Gastrocnemius medialis (tissue), 4 donors: ENCODE measurements around the gene RBM17. TPM values are rescaled to one million over a fixed set of nuclear protein-coding genes. Genes with fewer than 3 reads are reported as not detected.
A peak's percentile ranks its signal among the peaks of the same experiment; 100 is the strongest.

Source experiments
- ATAC-seq, 2 donors: fragments of 150-250 bp; one replicate each; pipeline ENCODE4 v1.9.1; 2016
- DNase-seq, 2 donors: peaks; one replicate each; pipeline ENCODE4 v3.0.0-alpha.2; 2019
- H3K27ac ChIP-seq, 4 donors: fragments of 200-600 bp; sonication (generic); 1 replicate in 1 of 4; 2 replicates in 3 of 4; pipeline ENCODE4 v1.5.1; 2016 to 2018; ENCODE audit warnings: mild to moderate bottlenecking in 2 of 4, moderate library complexity in 1 of 4
- H3K27me3 ChIP-seq, 3 donors: fragments of 200-600 bp; sonication (generic) in 2 of 3; 1 replicate in 1 of 3; 2 replicates in 2 of 3; pipeline versions ENCODE4 v1.5.1 to v1.6.0; 2016 to 2019; ENCODE audit warnings: mild to moderate bottlenecking in 1 of 3, moderate library complexity in 1 of 3
- H3K36me3 ChIP-seq, 2 donors: fragments of 200-600 bp; sonication (generic) in 1 of 2; one replicate each; pipeline ENCODE4 v1.5.1; 2017 to 2018
- H3K4me1 ChIP-seq, 2 donors: fragments of 200-600 bp; sonication (generic) in 1 of 2; one replicate each; pipeline ENCODE4 v1.5.1; 2016 to 2017; ENCODE audit warnings: mild to moderate bottlenecking in 2 of 2
- H3K4me3 ChIP-seq, 4 donors: fragments of 200-600 bp; sonication (generic) in 3 of 4; 1 replicate in 1 of 4; 2 replicates in 3 of 4; pipeline ENCODE4 v1.5.1; 2016 to 2019; ENCODE audit warnings: mild to moderate bottlenecking in 2 of 4
- H3K9me3 ChIP-seq, 3 donors: fragments of 200-600 bp; sonication (generic) in 2 of 3; 1 replicate in 1 of 3; 2 replicates in 2 of 3; pipeline ENCODE4 v1.5.1; 2016 to 2019
- POLR2A ChIP-seq, 2 donors: fragments of 450-650 bp; IDR thresholded peaks; one replicate each; pipeline ENCODE4 v1.6.1; 2017; ENCODE audit warnings: antibody characterized with exemption in 2 of 2, mild to moderate bottlenecking in 2 of 2, moderate library complexity in 2 of 2
- in situ Hi-C, 4 donors: fragments of 200-750 bp; cut with MboI; loops; one replicate each; pipeline versions ENCODE4 v1.15.0 to v1.8.0; 2017; ENCODE audit warnings: low sequenced_read_pairs in 4 of 4
- intact Hi-C: fragments of 100-400 bp; cut with DNase I; formaldehyde crosslinking; loops from one replicate; pipeline ENCODE4 v1.15.1; 2023; ENCODE audit warnings: low total_unique reads
- total RNA-seq, 4 donors: library from RNA; depleted of rRNA; stranded (reverse); fragments of >200 nt; gene quantifications; one replicate each; pipeline versions ENCODE4 v1.1.0 to v1.2.3, GENCODE V29; 2016
- TF ChIP-seq, protein P1 (sequence below), 5 experiments: fragments of 450-650 bp in 3 of 5; fragments of 200-600 bp in 2 of 5; sonication (generic) in 2 of 5; IDR thresholded peaks in 4 of 5; conservative IDR thresholded peaks in 1 of 5; 1 replicate in 4 of 5; 2 replicates in 1 of 5; pipeline ENCODE4 v1.5.1; 2016 to 2019; ENCODE audit warnings: antibody characterized with exemption in 5 of 5, mild to moderate bottlenecking in 3 of 5, moderate library complexity in 3 of 5

RBM17 gene
- total RNA-seq, 4 donors from 2014 or later: 53.2 to 67.4 (median 60.1) TPM

DNA sequence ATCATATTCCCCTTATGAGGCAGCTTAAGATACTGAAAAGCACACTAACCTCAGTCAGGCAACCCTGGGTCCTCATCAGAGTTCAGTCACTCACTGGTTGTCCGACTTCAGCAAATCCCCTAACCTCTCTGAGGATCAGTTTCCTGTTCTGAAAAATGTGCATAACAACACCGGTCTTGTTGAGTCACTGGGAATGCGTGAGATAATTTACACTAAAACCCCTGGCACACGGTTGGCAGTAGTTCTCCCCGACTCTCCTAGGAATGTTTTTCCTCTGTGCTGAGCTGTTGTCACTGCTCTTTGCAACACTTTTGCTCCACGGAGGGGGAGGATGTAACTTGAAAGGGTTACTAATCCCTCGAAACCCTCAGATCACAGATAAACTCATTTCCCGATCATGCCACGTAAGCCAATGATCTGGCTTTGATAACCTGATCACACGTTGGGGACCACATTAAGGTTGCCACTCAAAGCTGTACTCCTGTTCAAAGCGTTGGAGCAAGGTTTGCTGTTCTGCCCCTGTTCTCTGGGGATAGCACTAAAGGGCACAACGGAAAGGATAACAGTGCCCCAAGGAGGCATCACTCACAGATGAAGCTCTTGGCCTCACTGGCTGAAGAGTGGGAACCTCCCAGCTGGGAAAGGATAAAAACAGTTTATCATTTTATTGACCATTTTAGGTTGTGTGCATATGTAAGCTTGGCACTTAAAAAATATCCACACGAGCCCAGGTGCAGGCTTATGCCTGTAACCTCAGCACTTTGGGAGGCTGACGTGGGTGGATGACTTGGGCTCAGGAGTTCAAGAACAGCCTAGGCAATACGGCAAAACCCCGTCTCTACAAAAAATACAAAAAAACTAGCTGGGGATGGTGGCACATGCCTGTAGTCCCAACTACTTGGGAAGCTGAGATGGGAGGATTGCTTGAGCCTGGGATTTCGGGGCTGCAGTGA lies 5.0 kb upstream of the RBM17 start:
- peaks cover 5 to 19% (median 7%) of the 10 kb centered on the region in 3 donors for H3K27me3 ChIP-seq
- no peak for DNase-seq
- TF ChIP-seq POLR2A (IDR thresholded peaks at IDR 0.05): no peak
- TF ChIP-seq, protein P1, sequence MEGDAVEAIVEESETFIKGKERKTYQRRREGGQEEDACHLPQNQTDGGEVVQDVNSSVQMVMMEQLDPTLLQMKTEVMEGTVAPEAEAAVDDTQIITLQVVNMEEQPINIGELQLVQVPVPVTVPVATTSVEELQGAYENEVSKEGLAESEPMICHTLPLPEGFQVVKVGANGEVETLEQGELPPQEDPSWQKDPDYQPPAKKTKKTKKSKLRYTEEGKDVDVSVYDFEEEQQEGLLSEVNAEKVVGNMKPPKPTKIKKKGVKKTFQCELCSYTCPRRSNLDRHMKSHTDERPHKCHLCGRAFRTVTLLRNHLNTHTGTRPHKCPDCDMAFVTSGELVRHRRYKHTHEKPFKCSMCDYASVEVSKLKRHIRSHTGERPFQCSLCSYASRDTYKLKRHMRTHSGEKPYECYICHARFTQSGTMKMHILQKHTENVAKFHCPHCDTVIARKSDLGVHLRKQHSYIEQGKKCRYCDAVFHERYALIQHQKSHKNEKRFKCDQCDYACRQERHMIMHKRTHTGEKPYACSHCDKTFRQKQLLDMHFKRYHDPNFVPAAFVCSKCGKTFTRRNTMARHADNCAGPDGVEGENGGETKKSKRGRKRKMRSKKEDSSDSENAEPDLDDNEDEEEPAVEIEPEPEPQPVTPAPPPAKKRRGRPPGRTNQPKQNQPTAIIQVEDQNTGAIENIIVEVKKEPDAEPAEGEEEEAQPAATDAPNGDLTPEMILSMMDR (IDR thresholded peaks at IDR 0.05 in 4 of 5, conservative IDR thresholded peaks at IDR 0.05 in 1 of 5): no peak
- peaks cover 4 to 20% of the 10 kb centered on the region in 2 donors for H3K4me1 ChIP-seq
- H3K27ac ChIP-seq: peak overlapping the region in 3 of 4 donors; percentile 14 to 36 (median 24)
- H3K36me3 ChIP-seq: no peaks in the 10 kb centered on the region
- intact Hi-C loops (no loop called here), in situ Hi-C loops (loop anchor here in 1 of 4 donors (10.0 kb wide), 1 partner anchor 69 kb away; no protein-coding TSS in a partner anchor)
- no peaks in the 10 kb centered on the region for H3K9me3 ChIP-seq
- H3K4me3 ChIP-seq: no peak overlapping the region
- ATAC-seq: no peak

DNA sequence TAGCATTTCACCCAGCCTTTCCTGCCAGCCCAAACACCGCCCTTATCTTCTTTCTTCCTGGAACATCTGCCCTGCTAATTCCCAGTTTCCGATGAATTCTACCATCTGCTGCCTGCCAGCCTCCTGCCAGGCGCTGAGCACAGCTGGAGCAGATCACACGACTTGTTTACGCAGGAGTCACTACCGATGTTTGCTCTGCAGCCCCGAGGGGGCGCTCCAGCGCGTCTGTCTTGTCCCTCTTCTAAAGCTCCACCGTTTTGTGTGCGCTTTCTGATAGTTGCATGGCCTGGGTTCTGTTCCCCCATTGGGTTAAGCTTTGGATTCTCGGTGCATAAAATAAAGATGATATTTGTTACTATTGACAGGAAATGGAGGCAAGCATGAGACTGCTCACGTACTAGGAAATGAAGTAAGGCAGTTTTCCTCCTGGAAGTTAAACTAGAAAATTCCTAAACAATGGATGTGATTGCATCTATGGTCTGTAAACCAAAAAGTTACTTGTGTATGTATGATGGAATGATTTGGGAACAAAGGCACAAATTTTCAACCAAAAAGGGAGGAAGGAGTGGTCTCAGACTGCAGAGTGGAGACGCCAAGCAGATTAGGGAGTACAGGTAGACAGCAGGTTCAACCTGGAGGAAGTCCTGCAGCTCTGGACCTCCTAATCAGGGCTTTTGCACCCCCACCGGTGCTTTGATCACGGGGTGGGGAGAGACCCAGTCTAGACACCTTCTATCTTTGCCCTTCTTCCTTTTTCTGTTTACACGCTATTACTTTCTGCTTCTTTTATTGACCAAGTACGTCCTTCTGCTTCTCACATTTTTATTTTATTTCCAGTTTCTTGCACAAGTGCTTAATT lies 2.2 kb upstream of the RBM17 start:
- ATAC-seq (peak; percentile 60 to 72), DNase-seq (peak; percentile 68 to 86)
- peaks cover 23 to 37% of the 10 kb centered on the region in 2 donors for H3K4me1 ChIP-seq
- in situ Hi-C loops (loop anchor here in 2 of 4 donors (5.0 to 10.0 kb wide), 2 partner anchors 69 to 72 kb away; no protein-coding TSS in a partner anchor), intact Hi-C loops (loop anchor here (5.0 kb wide), 1 partner anchor 194 kb away; the partner anchor contains the start of gene FBH1)
- peak overlapping the region; percentile 44 to 74 (median 56) for H3K27ac ChIP-seq
- H3K27me3 ChIP-seq: peaks cover 5 to 19% (median 7%) of the 10 kb centered on the region in 3 donors
- no peaks in the 10 kb centered on the region for H3K9me3 ChIP-seq
- H3K4me3 ChIP-seq: peak overlapping the region in 2 of 4 donors; percentile 31 to 36
- H3K36me3 ChIP-seq: no peaks in the 10 kb centered on the region
- TF ChIP-seq POLR2A (IDR thresholded peaks at IDR 0.05): no peak
- TF ChIP-seq, protein P1 (IDR thresholded peaks at IDR 0.05 in 4 of 5, conservative IDR thresholded peaks at IDR 0.05 in 1 of 5): peak; percentile 65 to 82 (median 68)

DNA sequence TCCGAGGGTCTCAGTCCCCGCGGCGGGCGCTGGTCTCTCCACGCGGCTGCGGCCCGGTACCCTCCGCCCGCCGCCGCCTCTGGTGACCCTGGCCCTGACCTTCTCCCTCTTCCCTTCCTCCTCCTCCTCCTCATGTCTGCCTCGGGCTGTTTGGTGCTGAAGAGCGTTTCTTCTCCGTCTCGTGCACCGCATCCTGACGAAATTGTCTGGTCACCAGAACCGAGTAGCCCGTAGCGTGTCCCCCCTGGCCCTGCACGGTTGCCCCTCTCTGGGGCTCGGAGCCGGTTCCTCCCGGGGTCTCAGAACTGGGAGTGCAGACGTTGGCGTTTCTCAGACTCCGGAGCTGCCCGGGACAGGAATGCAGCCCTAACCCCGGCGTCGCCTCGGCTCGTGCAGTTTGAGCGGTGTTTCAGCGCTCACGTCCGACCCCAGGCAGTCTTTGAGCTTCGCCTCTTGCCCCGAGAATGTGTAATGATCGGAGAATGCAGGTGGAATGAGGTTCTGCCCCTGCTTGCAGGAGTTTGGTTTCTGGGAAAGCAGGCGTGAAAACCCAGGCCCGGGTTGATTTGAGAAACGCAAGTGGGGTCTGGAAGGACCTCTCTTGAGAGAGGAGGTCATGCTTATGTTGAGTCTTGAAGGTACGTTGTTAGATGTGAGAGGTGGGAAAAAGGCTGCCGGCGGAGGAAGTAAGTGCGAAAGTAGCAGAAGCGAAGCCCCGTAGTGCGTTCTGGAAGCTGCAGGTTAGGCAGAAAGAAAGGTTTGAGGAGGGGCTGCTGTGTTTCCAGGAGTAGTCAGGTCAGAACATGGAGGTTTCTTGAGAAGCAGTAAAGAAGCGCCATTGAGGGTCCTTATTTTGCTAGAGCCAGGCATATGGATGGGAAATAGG lies 743 bp downstream of the RBM17 start:
- ATAC-seq (peak; percentile 23 to 28), DNase-seq (no peak)
- no peaks in the 10 kb centered on the region for H3K36me3 ChIP-seq
- H3K27me3 ChIP-seq: no peaks in the 10 kb centered on the region
- no peak for TF ChIP-seq POLR2A (IDR thresholded peaks at IDR 0.05)
- TF ChIP-seq, protein P1 (IDR thresholded peaks at IDR 0.05 in 4 of 5, conservative IDR thresholded peaks at IDR 0.05 in 1 of 5): no peak
- peaks cover 39 to 55% of the 10 kb centered on the region in 2 donors for H3K4me1 ChIP-seq
- no peaks in the 10 kb centered on the region for H3K9me3 ChIP-seq
- H3K4me3 ChIP-seq: peak overlapping the region; percentile 83 to 94 (median 88)
- H3K27ac ChIP-seq: peak overlapping the region; percentile 78 to 96 (median 82)
- in situ Hi-C loops: loop anchor here in 2 of 4 donors (5.0 to 10.0 kb wide), 2 partner anchors 72 to 75 kb away; no protein-coding TSS in a partner anchor
- intact Hi-C loops: loop anchor here (2.0 to 5.0 kb wide), 2 partner anchors 51 to 197 kb away; partner anchors contain the start of gene FBH1
